Keratinocyte (primary cell): Measurements from ENCODE around the gene KCNE4.

Experiments used
- CTCF ChIP-seq, 3 experiments: IDR thresholded peaks in 1 of 3; conservative IDR thresholded peaks in 1 of 3; optimal IDR thresholded peaks in 1 of 3; 2 replicates in 2 of 3; 3 replicates in 1 of 3; pipeline versions ENCODE3 to v1.5.1; 2011; ENCODE audit warnings: low read length in 3 of 3, mild to moderate bottlenecking in 3 of 3, moderate library complexity in 2 of 3, control low read depth in 1 of 3, inconsistent platforms in 1 of 3; ENCODE audit not compliant: insufficient read depth in 2 of 3; ENCODE audit errors: extremely low read depth in 1 of 3
- EZH2 ChIP-seq: IDR thresholded peaks from one replicate; pipeline ENCODE4 v1.6.1; 2012; ENCODE audit warnings: inconsistent platforms, mild to moderate bottlenecking, low read length, moderate library complexity

DNA sequence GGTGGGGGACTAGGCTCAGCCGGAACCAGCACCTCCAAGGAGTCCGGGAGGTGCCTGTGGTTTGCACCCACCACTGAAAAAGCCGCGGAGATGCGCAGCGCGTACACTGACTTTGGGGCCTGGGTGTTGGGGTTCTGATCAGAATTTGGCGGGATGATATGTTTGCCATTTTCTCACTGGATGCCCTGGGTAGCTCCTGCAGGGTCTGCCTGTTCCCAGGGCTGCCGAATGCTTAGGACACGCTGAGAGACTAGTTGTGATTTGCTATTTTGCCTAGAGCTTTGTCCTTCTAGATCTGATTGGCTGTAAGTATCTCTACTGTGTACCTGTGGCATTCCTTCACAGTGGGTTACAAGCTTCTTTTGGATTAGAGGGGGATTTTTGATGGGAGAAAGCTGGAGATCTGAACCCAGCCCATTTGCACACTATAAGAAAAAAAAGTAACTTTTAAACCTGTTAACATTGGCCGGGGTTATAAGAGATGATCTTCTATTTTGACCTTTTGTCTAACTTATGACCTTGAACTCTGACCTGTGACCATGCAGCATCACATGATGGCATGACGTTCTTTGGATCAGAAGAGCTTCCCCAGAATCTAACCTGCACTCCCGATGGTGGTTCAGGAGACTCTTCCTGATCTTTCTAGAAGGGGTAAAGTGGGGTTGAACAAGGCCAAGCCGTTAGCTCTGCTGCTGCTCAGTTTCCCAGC lies 1.6 kb downstream of the KCNE4 start:
- TF ChIP-seq EZH2 = no peak
- no peak for TF ChIP-seq CTCF (optimal IDR thresholded peaks at IDR 0.05 in 1 of 3, IDR thresholded peaks at IDR 0.05 in 1 of 3, conservative IDR thresholded peaks at IDR 0.05 in 1 of 3; ENCODE audit: extremely low read depth in 1 of 3, insufficient read depth in 2 of 3, low read length in 3 of 3)
